AG09309 (cell line): Measurements from ENCODE around the gene SLK.

Experiments
- DNase-seq: peaks from one replicate; pipeline ENCODE4 v3.0.0-alpha.2; 2010; ENCODE audit warnings: low read depth
- H3K4me3 ChIP-seq: 2 replicates; pipeline ENCODE4 v1.5.1; 2011; ENCODE audit warnings: mild to moderate bottlenecking, low read depth, low read length, moderate library complexity; ENCODE audit not compliant: control insufficient read depth
- CTCF ChIP-seq: IDR thresholded peaks from 2 replicates; pipeline ENCODE4 v1.5.1; 2011; ENCODE audit warnings: mild to moderate bottlenecking, low read depth, low read length, inconsistent platforms; ENCODE audit not compliant: insufficient read depth, control insufficient read depth; ENCODE audit errors: missing control alignments

SLK gene

GRCh38 chr10:104034401-104035193, 67.7 kb downstream of the SLK start:
- no peak overlapping the region for H3K4me3 ChIP-seq
- no peak for DNase-seq
- TF ChIP-seq CTCF: no peak

GRCh38 chr10:104035194-104036068, 68.5 kb downstream of the SLK start:
- TF ChIP-seq CTCF: no peak
- DNase-seq: no peak

DNA sequence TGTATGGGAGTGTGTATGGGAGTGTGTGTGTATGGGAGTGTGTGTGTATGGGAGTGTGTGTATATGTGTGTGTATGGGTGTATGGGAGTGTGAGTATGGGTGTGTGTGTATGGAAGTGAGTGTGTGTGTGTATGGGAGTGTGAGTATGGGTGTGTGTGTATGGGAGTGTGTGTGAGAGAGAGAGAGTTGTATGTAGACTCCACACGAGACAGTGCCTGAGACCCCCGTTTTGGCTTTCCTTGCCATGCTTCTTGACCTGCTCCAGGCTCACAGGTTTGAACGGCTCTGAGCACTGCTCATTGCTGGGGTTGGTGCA, 69.1 kb downstream of the SLK start:
- no peak for TF ChIP-seq CTCF
- no peak for DNase-seq

More at GRCh38 chr10:104035194-104036068, 68.5 kb downstream of the SLK start:
- no peak overlapping the region for H3K4me3 ChIP-seq

DNA sequence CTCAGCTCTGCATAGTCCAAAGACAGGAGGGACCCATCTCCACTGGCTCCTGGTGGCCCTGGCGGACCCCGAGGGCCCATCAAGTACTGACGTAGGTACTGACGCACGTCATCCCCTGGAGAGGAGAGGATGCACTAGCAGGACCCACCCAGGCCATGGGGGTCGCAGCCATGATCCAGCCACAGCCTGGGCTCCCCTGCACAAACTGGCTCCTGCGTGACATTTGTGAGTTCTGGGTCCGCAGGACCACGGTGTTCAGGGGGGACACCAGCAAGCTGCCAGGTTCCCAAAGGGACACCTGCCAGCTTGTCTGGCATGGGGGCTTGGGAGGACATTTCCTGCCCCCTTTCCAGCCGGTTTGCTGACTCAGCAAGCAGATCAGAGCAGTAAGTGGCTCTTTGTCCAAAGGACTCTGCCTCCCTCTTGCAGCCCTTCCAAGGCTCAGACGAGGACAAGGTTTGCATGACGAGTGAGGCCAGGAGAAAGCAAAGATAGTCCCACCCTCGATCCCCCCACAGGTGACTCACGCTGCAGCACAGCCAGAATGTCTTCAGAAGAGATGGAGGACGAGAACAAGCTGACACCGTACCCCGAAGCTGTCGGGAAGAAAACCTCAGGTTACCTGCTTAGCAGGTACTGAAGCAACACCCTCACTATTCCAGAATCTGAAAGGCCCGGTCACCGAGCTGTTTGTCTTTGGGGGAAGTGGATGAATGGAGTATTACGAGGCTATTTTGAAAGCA, 69.7 kb downstream of the SLK start:
- no peak overlapping the region for H3K4me3 ChIP-seq
- TF ChIP-seq CTCF: no peak
- DNase-seq: no peak

More for the DNA sequence above, 69.1 kb downstream of the SLK start:
- H3K4me3 ChIP-seq: no peak overlapping the region

DNA sequence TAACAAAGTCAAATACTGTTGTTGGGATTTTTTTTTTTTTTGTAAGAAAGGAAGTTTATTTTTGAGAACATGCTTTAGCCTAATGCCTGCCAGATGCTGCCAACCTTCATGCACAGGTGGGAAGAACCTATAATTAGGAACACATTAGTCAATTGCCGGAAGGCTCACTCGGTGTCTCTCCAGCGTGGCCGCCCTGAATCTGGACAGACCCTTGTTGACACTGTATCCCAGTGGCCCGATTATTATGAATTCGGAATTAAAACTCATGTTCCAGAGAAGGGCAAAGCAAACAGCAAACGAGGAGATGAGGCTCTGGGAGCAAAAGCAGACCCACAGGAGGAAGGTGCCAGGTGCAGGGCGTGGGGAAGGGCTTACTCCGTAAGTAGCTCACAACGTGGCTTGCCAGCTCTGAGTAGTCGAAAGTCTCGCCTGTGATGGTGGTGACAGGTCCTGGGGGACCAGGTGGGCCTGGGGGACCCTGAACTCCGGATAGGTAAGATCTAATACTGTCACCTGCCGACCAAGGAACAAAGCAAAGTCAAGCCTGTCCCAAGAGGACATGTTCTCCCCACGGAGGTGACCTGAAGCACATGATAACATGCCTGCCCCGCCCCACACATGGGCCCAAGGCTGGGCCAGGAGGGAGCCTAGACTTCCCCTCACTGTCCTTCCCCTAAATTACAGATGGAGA, 70.5 kb downstream of the SLK start:
- no peak for TF ChIP-seq CTCF

GRCh38 chr10:104038537-104038936, 71.6 kb downstream of the SLK start:
- DNase-seq: no peak
- no peak for TF ChIP-seq CTCF
- H3K4me3 ChIP-seq: no peak overlapping the region

More for the DNA sequence above, 70.5 kb downstream of the SLK start:
- no peak overlapping the region for H3K4me3 ChIP-seq
- no peak for DNase-seq
